ENCODE data around the gene CCDC12.

CCDC12 gene

GRCh38 chr3:46887980-46888494 lies 88.5 kb downstream of the CCDC12 start:
- no peak for DNase-seq (ENCODE audit: low read depth)

DNA sequence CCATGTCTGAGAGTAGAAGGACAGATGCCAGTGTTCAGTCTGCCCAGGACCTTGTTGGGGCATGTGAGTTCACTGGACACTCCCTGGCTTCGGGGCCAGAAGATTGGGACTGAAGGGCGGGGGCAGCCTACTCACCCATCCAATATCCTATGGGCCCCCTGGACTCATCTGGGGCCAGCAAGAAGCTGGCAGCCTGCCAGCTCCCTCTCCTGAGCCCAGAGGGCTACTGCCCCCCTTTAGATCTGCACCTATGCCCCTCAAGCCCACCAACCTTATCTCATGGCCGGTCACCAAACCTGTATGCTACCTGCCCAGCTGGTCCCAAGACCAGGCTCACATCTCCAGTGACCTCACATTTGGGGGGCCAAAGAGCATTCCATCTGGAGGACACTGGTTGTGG lies 90.9 kb downstream of the CCDC12 start:
- DNase-seq (ENCODE audit: low read depth): no peak
- TF ChIP-seq MYC (IDR thresholded peaks at IDR 0.05; ENCODE audit: low read depth, low read length) (no peak), POLR2A (IDR thresholded peaks at IDR 0.05; ENCODE audit: extremely low read depth, insufficient read length) (no peak)
- TF ChIP-seq, protein P1, sequence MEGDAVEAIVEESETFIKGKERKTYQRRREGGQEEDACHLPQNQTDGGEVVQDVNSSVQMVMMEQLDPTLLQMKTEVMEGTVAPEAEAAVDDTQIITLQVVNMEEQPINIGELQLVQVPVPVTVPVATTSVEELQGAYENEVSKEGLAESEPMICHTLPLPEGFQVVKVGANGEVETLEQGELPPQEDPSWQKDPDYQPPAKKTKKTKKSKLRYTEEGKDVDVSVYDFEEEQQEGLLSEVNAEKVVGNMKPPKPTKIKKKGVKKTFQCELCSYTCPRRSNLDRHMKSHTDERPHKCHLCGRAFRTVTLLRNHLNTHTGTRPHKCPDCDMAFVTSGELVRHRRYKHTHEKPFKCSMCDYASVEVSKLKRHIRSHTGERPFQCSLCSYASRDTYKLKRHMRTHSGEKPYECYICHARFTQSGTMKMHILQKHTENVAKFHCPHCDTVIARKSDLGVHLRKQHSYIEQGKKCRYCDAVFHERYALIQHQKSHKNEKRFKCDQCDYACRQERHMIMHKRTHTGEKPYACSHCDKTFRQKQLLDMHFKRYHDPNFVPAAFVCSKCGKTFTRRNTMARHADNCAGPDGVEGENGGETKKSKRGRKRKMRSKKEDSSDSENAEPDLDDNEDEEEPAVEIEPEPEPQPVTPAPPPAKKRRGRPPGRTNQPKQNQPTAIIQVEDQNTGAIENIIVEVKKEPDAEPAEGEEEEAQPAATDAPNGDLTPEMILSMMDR (IDR thresholded peaks at IDR 0.05; ENCODE audit: low read depth, low read length): no peak
- TF ChIP-seq, protein P2, sequence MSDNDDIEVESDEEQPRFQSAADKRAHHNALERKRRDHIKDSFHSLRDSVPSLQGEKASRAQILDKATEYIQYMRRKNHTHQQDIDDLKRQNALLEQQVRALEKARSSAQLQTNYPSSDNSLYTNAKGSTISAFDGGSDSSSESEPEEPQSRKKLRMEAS (IDR thresholded peaks at IDR 0.05; ENCODE audit: low read depth, low read length): no peak
- no peak overlapping the region for H3K4me3 ChIP-seq (ENCODE audit: low read depth, low read length)

More at GRCh38 chr3:46887980-46888494, 88.5 kb downstream of the CCDC12 start:
- TF ChIP-seq, protein P1 (IDR thresholded peaks at IDR 0.05; ENCODE audit: low read depth, low read length): no peak
- TF ChIP-seq POLR2A (IDR thresholded peaks at IDR 0.05; ENCODE audit: extremely low read depth, insufficient read length) (no peak), MYC (IDR thresholded peaks at IDR 0.05; ENCODE audit: low read depth, low read length) (no peak)
- TF ChIP-seq, protein P2 (IDR thresholded peaks at IDR 0.05; ENCODE audit: low read depth, low read length): no peak
- no peak overlapping the region for H3K4me3 ChIP-seq (ENCODE audit: low read depth, low read length)

DNA sequence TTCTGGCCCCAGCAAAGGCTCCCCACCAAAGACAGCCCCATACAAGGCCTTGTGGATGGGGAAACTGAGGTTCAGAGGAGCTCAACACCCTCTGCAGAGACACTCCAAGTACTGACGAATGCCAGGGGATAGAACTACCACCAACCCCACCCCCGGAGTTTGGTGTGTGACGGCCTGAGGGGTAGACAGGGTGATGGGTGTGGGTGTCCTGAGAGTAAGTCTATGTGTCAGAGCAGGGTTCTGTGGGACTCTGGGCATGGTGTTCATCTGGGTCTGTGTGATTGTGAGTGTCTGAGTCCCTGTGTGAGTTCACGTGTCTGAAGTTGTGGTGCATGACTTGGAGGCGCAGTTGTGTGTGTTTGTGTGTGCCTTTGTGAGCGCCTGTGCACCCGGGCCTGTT lies 91.6 kb downstream of the CCDC12 start:
- no peak for DNase-seq (ENCODE audit: low read depth)
- no peak overlapping the region for H3K4me3 ChIP-seq (ENCODE audit: low read depth, low read length)
- TF ChIP-seq POLR2A (IDR thresholded peaks at IDR 0.05; ENCODE audit: extremely low read depth, insufficient read length): no peak
- TF ChIP-seq MYC (IDR thresholded peaks at IDR 0.05; ENCODE audit: low read depth, low read length): no peak
- TF ChIP-seq, protein P1 (IDR thresholded peaks at IDR 0.05; ENCODE audit: low read depth, low read length): no peak
- TF ChIP-seq, protein P2 (IDR thresholded peaks at IDR 0.05; ENCODE audit: low read depth, low read length): no peak

DNA sequence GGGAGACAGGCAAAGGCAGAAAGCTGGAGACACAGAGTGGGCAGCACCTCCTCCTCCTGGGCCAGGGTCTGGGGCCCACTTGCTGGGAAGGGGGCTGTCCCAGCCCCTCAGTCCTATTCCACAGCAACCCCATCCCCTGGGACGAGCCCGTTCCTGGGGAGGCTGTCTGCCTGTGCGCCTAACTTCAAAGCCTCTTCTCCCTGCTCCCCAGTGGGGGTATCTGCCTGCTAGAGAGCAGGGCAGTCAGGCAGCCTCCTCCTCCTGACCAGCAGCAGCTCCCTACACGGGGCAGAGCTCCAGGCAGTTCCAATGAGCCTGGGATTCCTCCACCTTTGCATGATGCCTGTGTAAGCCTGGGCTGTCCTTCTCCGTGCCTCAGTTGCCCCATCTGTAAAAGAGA lies 92.1 kb downstream of the CCDC12 start:
- TF ChIP-seq POLR2A (IDR thresholded peaks at IDR 0.05; ENCODE audit: extremely low read depth, insufficient read length): no peak
- TF ChIP-seq, protein P2 (IDR thresholded peaks at IDR 0.05; ENCODE audit: low read depth, low read length): no peak

GRCh38 chr3:46883830-46884185 lies 92.7 kb downstream of the CCDC12 start:
- no peak overlapping the region for H3K4me3 ChIP-seq (ENCODE audit: low read depth, low read length)
- TF ChIP-seq, protein P1 (IDR thresholded peaks at IDR 0.05; ENCODE audit: low read depth, low read length): no peak
- TF ChIP-seq MYC (IDR thresholded peaks at IDR 0.05; ENCODE audit: low read depth, low read length): no peak
- TF ChIP-seq, protein P2 (IDR thresholded peaks at IDR 0.05; ENCODE audit: low read depth, low read length): no peak
- TF ChIP-seq POLR2A (IDR thresholded peaks at IDR 0.05; ENCODE audit: extremely low read depth, insufficient read length): no peak
- DNase-seq (ENCODE audit: low read depth): no peak

More for the DNA sequence above, 92.1 kb downstream of the CCDC12 start:
- H3K4me3 ChIP-seq (ENCODE audit: low read depth, low read length): no peak overlapping the region
- DNase-seq (ENCODE audit: low read depth): no peak

DNA sequence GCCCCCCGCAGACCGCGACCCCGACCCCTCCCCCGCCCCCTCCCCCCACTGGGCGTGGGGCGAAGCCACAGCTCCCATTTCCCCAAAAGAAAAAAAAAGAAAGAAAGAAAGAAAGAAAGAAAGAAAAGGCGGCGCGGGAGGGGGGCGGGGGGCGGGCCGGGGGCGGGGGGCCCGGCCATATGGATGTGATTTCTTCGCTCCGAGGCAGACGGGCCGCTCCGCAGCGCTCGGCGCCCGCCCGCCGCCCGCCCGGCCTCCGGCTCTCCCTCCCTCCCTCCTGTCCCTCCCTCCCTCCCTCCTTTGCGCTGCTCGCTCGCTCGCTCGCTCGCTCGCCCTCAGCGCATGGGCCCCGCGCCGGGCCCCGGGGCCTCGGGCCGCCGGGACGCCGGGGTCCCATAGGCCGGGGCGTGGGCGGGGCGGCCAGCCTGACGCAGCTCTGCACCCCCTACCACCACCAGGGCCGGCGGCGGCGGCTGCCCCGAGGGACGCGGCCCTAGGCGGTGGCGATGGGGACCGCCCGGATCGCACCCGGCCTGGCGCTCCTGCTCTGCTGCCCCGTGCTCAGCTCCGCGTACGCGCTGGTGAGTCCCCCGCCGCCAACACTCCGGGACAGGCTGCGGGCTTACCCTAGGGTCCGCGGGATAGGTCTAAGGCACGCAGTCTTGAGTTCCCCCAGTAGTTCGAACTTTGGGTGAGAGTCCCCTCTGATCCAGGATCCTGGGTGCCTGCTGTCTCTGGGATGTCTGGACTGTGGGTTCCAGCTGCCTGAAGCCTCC lies 93.3 kb downstream of the CCDC12 start:
- TF ChIP-seq MYC (IDR thresholded peaks at IDR 0.05; ENCODE audit: low read depth, low read length): no peak
- no peak for TF ChIP-seq POLR2A (IDR thresholded peaks at IDR 0.05; ENCODE audit: extremely low read depth, insufficient read length)
- TF ChIP-seq, protein P1 (IDR thresholded peaks at IDR 0.05; ENCODE audit: low read depth, low read length): no peak
- TF ChIP-seq, protein P2 (IDR thresholded peaks at IDR 0.05; ENCODE audit: low read depth, low read length): no peak
- no peak overlapping the region for H3K4me3 ChIP-seq (ENCODE audit: low read depth, low read length)
- DNase-seq (ENCODE audit: low read depth): peak; percentile 52
